Measurements from ENCODE around the gene KRTAP6-3.

The KRTAP6-3 gene

DNA sequence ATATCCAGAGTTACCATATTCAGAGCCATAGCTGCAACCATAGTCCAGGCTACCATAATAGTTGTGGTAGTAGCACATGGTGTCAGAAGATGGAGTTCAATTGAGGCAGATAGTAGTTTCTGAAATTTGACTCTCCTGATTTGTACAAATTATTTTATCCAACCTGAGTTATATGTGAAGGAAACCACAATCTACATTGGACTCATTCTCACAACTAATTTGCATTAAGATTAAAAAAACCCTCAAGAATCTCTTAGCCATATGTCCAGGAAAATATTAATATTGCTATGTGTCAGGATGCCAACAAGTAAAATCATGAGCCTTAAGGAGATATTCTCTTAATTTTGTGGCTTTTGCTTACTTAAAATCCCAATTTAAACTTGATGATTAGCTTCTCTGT lies 1.9 kb upstream of the KRTAP6-3 start, which contains the start of gene KRTAP22-2:
KRTAP22-2 (minus strand) TSS at position 101 of the 400 bp plus-strand sequence.
- no peaks in the 10 kb centered on the region for H3K27me3 ChIP-seq (ENCODE audit: low read length)
- H3K27ac ChIP-seq (ENCODE audit: low read depth, low read length): no peak within 1 kb of the TSS
- TF ChIP-seq EZH2phosphoT487 (conservative IDR thresholded peaks at IDR 0.05; ENCODE audit: low read length) (no peak), CTCF (IDR thresholded peaks at IDR 0.05; ENCODE audit: insufficient read depth, low read length, poor library complexity, severe bottlenecking) (no peak)
- no peak within 1 kb of the TSS for H2AFZ ChIP-seq (ENCODE audit: low read depth, low read length, severe bottlenecking)
- no peak within 1 kb of the TSS for H3K4me3 ChIP-seq (ENCODE audit: insufficient read depth, low read length, poor library complexity, severe bottlenecking)
- no peak within 1 kb of the TSS for H3K9ac ChIP-seq (ENCODE audit: low read length)
- H3K4me2 ChIP-seq (ENCODE audit: low read depth, low read length, poor library complexity, severe bottlenecking): no peak within 1 kb of the TSS
- H3K9me2 ChIP-seq (replicated peaks; ENCODE audit: insufficient read depth, low read length): no peaks in the 10 kb centered on the region
- H3F3A ChIP-seq (ENCODE audit: insufficient read depth): no peaks in the 10 kb centered on the region
- H4K20me1 ChIP-seq (ENCODE audit: low read depth, low read length): no peaks in the 10 kb centered on the region
- H3K9me3 ChIP-seq (ENCODE audit: insufficient read depth, low read length): no peaks in the 10 kb centered on the region
- H3K79me2 ChIP-seq (ENCODE audit: insufficient read depth, low read length): no peaks in the 10 kb centered on the region
- H3K36me3 ChIP-seq (ENCODE audit: low read length): no peaks in the 10 kb centered on the region

DNA sequence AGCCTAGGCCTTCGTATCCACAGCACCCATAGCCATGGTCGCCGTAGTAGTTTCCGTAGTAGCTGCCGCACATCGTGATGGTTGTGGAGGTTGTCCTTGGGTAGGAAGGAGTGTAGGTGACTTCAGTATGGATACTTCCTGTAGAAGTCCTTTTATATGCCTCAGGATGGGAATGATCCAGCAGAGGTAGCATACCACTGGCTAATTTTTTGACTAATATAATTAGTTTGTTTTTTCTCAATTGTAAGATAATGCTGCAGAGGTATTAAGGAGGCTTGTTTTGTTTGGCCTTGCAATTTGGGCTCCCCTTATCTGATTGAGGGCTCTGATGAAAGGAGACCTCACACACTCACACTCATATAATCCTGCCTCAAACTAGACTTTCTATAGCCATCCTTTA lies 6.6 kb downstream of the KRTAP6-3 start, which contains the start of gene KRTAP6-2:
KRTAP6-2 (minus strand) TSS at position 101 of the 400 bp plus-strand sequence; CDS start at position 73, 28 bp downstream.
- Histone ChIP-seq H3K4me3 (ENCODE audit: insufficient read depth, low read length, poor library complexity, severe bottlenecking) (no peak within 1 kb of the TSS), H3K9me3 (ENCODE audit: insufficient read depth, low read length) (no peaks in the 10 kb centered on the region), H3K79me2 (ENCODE audit: insufficient read depth, low read length) (no peaks in the 10 kb centered on the region), H4K20me1 (ENCODE audit: low read depth, low read length) (no peaks in the 10 kb centered on the region), H3F3A (ENCODE audit: insufficient read depth) (no peaks in the 10 kb centered on the region), H2AFZ (ENCODE audit: low read depth, low read length, severe bottlenecking) (no peak within 1 kb of the TSS), H3K36me3 (ENCODE audit: low read length) (no peaks in the 10 kb centered on the region), H3K27me3 (ENCODE audit: low read length) (no peaks in the 10 kb centered on the region), H3K4me2 (ENCODE audit: low read depth, low read length, poor library complexity, severe bottlenecking) (no peak within 1 kb of the TSS), H3K9ac (ENCODE audit: low read length) (no peak within 1 kb of the TSS), H3K9me2 (replicated peaks; ENCODE audit: insufficient read depth, low read length) (no peaks in the 10 kb centered on the region), H3K27ac (ENCODE audit: low read depth, low read length) (no peak within 1 kb of the TSS)
- TF ChIP-seq CTCF (IDR thresholded peaks at IDR 0.05; ENCODE audit: insufficient read depth, low read length, poor library complexity, severe bottlenecking) (no peak), EZH2phosphoT487 (conservative IDR thresholded peaks at IDR 0.05; ENCODE audit: low read length) (no peak)

DNA sequence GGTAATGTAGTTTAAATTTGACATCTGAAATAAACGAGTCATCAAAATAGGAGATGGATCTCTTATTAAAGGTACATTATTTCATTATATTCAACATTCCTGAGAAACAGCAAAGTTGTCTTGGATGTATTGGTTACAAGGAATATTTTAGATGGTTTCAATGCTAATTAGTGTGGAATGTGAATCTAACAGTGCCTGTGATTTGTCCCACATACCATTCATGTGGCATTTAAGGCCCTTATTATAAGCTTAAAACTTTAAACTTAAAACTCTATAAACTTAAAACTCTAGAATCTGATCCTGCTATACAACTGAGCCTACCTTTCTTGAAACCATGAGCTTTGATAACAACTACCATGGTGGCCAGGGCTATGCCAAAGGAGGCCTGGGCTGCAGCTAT lies 8.5 kb downstream of the KRTAP6-3 start, which contains the start of gene KRTAP22-1:
KRTAP22-1 (plus strand) TSS at position 301 of the 400 bp plus-strand sequence.
- Histone ChIP-seq H3K27ac (ENCODE audit: low read depth, low read length) (no peak within 1 kb of the TSS), H2AFZ (ENCODE audit: low read depth, low read length, severe bottlenecking) (no peak within 1 kb of the TSS), H3K9me2 (replicated peaks; ENCODE audit: insufficient read depth, low read length) (no peaks in the 10 kb centered on the region), H3K4me2 (ENCODE audit: low read depth, low read length, poor library complexity, severe bottlenecking) (no peak within 1 kb of the TSS), H3K4me3 (ENCODE audit: insufficient read depth, low read length, poor library complexity, severe bottlenecking) (no peak within 1 kb of the TSS), H3F3A (ENCODE audit: insufficient read depth) (no peaks in the 10 kb centered on the region), H3K9me3 (ENCODE audit: insufficient read depth, low read length) (no peaks in the 10 kb centered on the region), H3K79me2 (ENCODE audit: insufficient read depth, low read length) (no peaks in the 10 kb centered on the region), H3K27me3 (ENCODE audit: low read length) (no peaks in the 10 kb centered on the region), H3K36me3 (ENCODE audit: low read length) (no peaks in the 10 kb centered on the region), H3K9ac (ENCODE audit: low read length) (no peak within 1 kb of the TSS), H4K20me1 (ENCODE audit: low read depth, low read length) (no peaks in the 10 kb centered on the region)
- no peak for TF ChIP-seq EZH2phosphoT487 (conservative IDR thresholded peaks at IDR 0.05; ENCODE audit: low read length)

GRCh38 chr21:30605968-30606367 lies 13.7 kb downstream of the KRTAP6-3 start:
- no peaks in the 10 kb centered on the region for H4K20me1 ChIP-seq (ENCODE audit: low read depth, low read length)
- H3K9me2 ChIP-seq (replicated peaks; ENCODE audit: insufficient read depth, low read length): no peaks in the 10 kb centered on the region
- no peaks in the 10 kb centered on the region for H3K36me3 ChIP-seq (ENCODE audit: low read length)
- no peak overlapping the region for H3K27ac ChIP-seq (ENCODE audit: low read depth, low read length)
- H3K4me3 ChIP-seq (ENCODE audit: insufficient read depth, low read length, poor library complexity, severe bottlenecking): no peak overlapping the region
- no peak for TF ChIP-seq EZH2phosphoT487 (conservative IDR thresholded peaks at IDR 0.05; ENCODE audit: low read length)
- no peak for TF ChIP-seq CTCF (IDR thresholded peaks at IDR 0.05; ENCODE audit: insufficient read depth, low read length, poor library complexity, severe bottlenecking)
- no peaks in the 10 kb centered on the region for H3K79me2 ChIP-seq (ENCODE audit: insufficient read depth, low read length)
- H3K9ac ChIP-seq (ENCODE audit: low read length): no peak overlapping the region
- no peaks in the 10 kb centered on the region for H3F3A ChIP-seq (ENCODE audit: insufficient read depth)
- H3K27me3 ChIP-seq (ENCODE audit: low read length): no peaks in the 10 kb centered on the region
- no peaks in the 10 kb centered on the region for H3K9me3 ChIP-seq (ENCODE audit: insufficient read depth, low read length)
- no peak overlapping the region for H2AFZ ChIP-seq (ENCODE audit: low read depth, low read length, severe bottlenecking)
- H3K4me2 ChIP-seq (ENCODE audit: low read depth, low read length, poor library complexity, severe bottlenecking): no peak overlapping the region
